Loucy (cell line): Measurements from ENCODE around the gene SUCNR1.

ENCODE experiments used
- CTCF ChIP-seq: fragments of 200-600 bp; sonication (generic); conservative IDR thresholded peaks from 2 replicates; pipeline ENCODE4 v1.5.1; 2014; ENCODE audit warnings: mild to moderate bottlenecking, antibody characterized with exemption, low read length
- EZH2phosphoT487 ChIP-seq: fragments of 200-600 bp; IDR thresholded peaks from 2 replicates; pipeline ENCODE4 v1.6.1; 2018; ENCODE audit warnings: antibody characterized with exemption, mild to moderate bottlenecking, moderate library complexity, borderline replicate concordance

DNA sequence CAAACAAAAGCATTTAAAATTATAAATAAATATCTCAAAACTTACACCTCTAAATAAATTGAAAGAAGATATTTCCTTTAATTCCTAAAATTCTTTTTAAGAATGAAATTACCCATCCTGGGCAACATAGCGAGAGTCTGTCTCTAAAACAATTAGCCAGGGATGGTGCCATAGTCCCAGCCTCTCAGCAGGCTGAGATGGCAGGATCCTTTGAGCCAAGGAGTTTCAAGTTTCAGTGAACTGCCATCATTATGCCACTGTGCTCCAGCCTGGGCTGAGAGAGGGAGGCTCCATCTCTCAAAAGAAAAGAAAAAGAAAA lies 34.2 kb upstream of the SUCNR1 start:
- TF ChIP-seq CTCF (no peak), EZH2phosphoT487 (no peak)
